Large intestine (tissue), 3 donors: ENCODE data around the gene CPSF4L. TPM values are rescaled to one million over a fixed set of nuclear protein-coding genes. Genes with fewer than 3 reads are reported as not detected.

ENCODE experiments used
- DNase-seq, 2 donors: peaks; one replicate each; pipeline versions ENCODE4 v3.0.0 to v3.0.0-alpha.2; 2013
- H3K27ac ChIP-seq: one replicate; pipeline ENCODE4 v1.5.1; 2013; ENCODE audit warnings: low read length
- H3K27me3 ChIP-seq: 2 replicates; pipeline ENCODE4 v1.6.1; 2013; ENCODE audit warnings: low read length; ENCODE audit not compliant: control insufficient read depth, insufficient read depth
- H3K36me3 ChIP-seq: 2 replicates; pipeline ENCODE4 v1.6.1; 2013; ENCODE audit warnings: low read length; ENCODE audit not compliant: control insufficient read depth, insufficient read depth
- H3K4me1 ChIP-seq: one replicate; pipeline ENCODE4 v1.6.1; 2013; ENCODE audit warnings: low read length; ENCODE audit not compliant: control insufficient read depth, insufficient read depth
- H3K4me3 ChIP-seq: one replicate; pipeline ENCODE4 v1.5.1; 2013; ENCODE audit warnings: low read length
- H3K9me3 ChIP-seq: one replicate; pipeline ENCODE4 v1.6.1; 2013; ENCODE audit warnings: mild to moderate bottlenecking, low read depth, low read length, moderate library complexity; ENCODE audit not compliant: control insufficient read depth
- WGBS: methylation state at CpG from one replicate; pipeline ENCODE4 v1.1.5; 2013; ENCODE audit warnings: low lambda C conversion rate; ENCODE audit not compliant: insufficient coverage; 5-methylcytosine and 5-hydroxymethylcytosine counted together
- polyA plus RNA-seq: library from polyadenylated mRNA; unstranded; fragments of 120-200 nt; gene quantifications from one replicate; pipeline ENCODE4 v1.2.1, GENCODE V29; 2013

Gene CPSF4L
- polyA plus RNA-seq, 1 donor = 0.21 TPM

DNA sequence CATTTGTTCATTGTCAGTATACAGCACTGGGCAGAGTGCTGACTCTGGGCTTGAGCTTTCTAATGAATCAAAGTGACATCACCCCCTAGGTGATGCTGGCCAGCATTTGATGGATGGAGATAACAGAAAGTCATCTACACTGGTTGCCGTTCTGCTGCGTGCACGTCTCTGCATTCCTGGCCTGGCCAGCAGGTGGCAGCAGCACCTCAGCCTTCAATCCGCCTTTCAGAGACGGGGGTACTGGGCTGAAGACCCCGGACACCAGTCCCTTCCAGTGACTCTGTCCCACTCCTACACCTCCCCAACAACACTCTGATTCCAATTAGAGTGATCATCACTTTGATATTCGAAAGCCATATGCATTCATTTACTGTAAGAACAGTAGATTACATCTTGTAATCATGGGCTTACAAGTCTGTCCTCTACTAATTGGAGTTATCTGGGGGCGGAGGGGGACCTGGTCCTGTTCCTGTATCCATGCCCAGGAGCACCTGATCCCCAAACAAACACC is 6.0 kb downstream of the CPSF4L start:
- Histone ChIP-seq H3K4me1 (no peaks in the 10 kb centered on the region), H3K27me3 (no peaks in the 10 kb centered on the region), H3K4me3 (no peak overlapping the region), H3K27ac (no peak overlapping the region), H3K36me3 (no peaks in the 10 kb centered on the region), H3K9me3 (no peaks in the 10 kb centered on the region)
- WGBS = no CpG with 5 or more reads among the region's 8 CpGs
- DNase-seq = peak in 1 of 2 donors; percentile 33

DNA sequence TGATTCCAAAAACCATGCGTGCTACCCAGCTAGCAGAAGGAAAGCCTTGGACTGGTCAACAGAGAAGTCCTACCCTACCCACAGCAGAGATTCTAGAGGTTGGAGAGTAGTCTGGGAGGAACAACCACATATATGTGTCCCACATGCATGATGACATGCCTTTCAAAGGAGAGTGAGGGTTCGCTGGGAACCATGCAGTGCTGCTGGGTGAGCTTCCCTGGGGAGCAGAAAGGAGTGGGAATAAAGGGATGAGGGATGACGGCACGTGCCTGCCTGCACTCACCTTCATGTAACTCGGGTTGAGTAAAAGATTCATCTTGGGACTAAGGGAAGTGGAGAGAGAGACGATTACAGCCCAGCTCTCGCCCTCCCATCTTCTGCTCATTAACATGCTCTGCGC is 9.8 kb downstream of the CPSF4L start:
- H3K36me3 ChIP-seq = peaks cover 7% of the 10 kb centered on the region

DNA sequence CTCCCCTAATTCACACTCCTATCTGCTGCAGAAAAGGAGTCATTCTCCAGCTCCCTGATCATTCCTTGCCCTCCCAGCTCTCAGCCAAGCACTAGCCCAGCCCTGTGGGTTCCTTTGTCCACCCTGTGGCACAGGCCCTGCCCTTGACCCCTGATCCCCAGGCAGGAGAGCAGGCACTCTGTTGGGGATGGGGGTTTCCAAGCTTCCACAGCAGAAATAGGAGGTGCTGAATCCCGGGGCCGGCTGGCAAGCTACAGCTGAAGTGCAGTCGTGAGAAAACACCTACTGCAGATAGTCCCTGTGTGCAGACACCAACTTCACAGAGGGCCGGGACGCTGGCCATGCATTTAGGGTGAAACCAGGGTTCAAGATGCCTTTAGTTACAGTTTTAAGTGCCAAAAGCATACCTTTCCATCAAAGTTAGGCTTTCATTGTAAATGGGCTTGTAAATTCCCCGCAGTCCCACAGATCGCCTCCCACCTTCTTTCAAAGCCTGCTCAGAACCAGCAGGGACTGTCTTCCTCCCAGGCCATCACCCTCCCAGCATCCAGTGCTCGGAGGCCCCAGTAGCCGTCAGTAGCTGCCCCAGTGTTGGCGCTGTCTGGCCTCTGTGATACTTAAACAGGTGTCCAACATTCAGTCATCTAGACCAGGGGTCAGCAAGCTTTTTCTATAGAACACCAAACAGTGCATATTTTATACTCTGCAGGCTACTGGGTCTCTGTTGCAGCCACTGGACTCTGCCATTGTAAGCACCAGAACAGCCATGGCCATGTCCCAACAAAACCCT is 10.6 kb downstream of the CPSF4L start:
- no peaks in the 10 kb centered on the region for H3K4me1 ChIP-seq
- no peak overlapping the region for H3K4me3 ChIP-seq
- H3K36me3 ChIP-seq = peaks cover 10% of the 10 kb centered on the region
- no peaks in the 10 kb centered on the region for H3K27me3 ChIP-seq
- H3K9me3 ChIP-seq = no peaks in the 10 kb centered on the region
- no peak overlapping the region for H3K27ac ChIP-seq
- no CpG with 5 or more reads among the region's 10 CpGs for WGBS
- DNase-seq = no peak

More for the DNA sequence above, 9.8 kb downstream of the CPSF4L start:
- Histone ChIP-seq H3K27ac (no peak overlapping the region), H3K9me3 (no peaks in the 10 kb centered on the region), H3K4me1 (no peaks in the 10 kb centered on the region), H3K4me3 (no peak overlapping the region), H3K27me3 (no peaks in the 10 kb centered on the region)
- no CpG with 5 or more reads among the region's 8 CpGs for WGBS
- no peak for DNase-seq

DNA sequence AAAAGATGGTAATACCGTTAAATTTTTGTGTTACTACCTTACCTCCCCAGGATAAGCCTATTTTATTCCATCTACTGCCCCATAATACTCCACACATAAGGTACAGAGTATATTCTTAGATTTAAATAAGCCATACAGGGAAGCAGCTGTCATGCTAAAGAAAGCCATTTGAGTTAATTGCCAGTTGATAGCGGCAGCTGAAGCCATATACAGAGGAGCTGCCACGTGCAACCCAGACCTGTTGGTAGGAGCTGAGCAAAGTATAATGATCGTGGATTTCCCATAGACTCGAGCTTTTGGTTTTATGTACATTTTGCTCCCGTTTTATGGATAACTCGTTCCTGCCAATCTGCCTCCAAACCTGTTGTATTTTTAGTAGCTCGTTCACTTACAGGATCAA is 12.0 kb downstream of the CPSF4L start:
- 78% methylated on average over 5 of the region's 8 CpGs for WGBS
- Histone ChIP-seq H3K4me3 (no peak overlapping the region), H3K36me3 (peaks cover 17% of the 10 kb centered on the region), H3K9me3 (no peaks in the 10 kb centered on the region), H3K4me1 (no peaks in the 10 kb centered on the region), H3K27me3 (no peaks in the 10 kb centered on the region), H3K27ac (no peak overlapping the region)
- no peak for DNase-seq

DNA sequence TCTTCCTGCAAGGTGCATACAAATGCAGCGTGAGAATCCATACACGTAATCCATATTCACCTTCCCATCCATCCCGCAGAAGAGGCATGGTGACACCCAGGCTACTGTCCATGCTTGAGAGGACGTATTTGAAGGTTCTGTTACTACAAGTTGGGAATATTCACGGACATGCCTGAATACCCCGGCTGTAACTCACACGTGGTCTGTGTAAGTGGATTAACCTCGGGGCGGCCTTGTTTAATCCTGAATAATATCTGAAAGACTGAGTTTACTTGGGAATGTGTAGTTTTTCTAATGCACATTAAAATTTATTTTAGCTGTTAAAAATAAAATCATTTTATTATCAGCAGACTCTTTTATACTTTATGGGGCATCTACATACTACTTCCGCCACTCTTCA is 13.1 kb downstream of the CPSF4L start:
- Histone ChIP-seq H3K36me3 (peaks cover 24% of the 10 kb centered on the region), H3K4me3 (no peak overlapping the region), H3K27ac (no peak overlapping the region), H3K27me3 (no peaks in the 10 kb centered on the region), H3K4me1 (no peaks in the 10 kb centered on the region), H3K9me3 (no peaks in the 10 kb centered on the region)
- no peak for DNase-seq
- whole genome bisulfite sequencing = 100% methylated on average over 1 of the region's 10 CpGs

DNA sequence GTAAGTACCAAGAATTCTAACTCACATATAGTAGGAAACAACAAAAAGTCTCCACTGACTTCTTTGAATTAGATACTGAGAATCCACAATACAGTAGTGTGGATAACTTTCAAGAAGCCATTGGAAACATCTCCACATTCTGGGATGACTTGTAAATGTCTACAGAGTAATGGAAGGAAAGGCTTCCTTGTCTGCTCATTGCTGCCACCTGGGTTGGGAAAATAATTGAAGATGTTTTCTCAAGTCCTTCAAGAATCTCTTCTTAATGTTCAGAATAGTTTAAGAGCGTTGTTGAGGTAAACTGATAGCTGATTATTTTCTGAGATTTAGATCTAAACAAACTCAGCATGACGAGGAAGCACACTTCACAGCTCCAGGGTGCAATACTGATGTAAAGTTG is 14.0 kb downstream of the CPSF4L start:
- Histone ChIP-seq H3K4me1 (no peaks in the 10 kb centered on the region), H3K4me3 (no peak overlapping the region), H3K9me3 (no peaks in the 10 kb centered on the region), H3K36me3 (peaks cover 26% of the 10 kb centered on the region), H3K27ac (no peak overlapping the region), H3K27me3 (no peaks in the 10 kb centered on the region)
- no peak for DNase-seq
- WGBS = 100% methylated on average over 1 of the region's 2 CpGs

DNA sequence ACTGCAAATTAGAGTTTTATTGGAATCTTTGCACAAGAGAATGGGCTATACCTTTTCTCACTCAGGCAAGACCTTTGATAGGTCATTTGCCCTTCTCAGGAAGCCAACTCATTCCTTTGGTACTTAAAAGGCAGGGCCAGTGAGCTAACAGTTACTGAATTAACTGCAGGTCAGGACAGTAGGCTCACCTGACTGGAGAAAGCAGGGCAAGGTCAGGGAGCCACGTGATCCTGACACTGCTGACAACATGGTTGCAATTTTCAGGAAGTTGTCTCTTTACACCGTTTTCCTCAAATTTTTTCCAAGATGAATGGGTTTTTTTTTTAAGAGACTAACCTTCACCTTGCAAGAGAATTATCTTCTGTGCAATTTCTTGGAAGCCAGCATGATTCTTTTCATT is 21.1 kb downstream of the CPSF4L start:
- DNase-seq = peak in 1 of 2 donors; percentile 29
- no CpG with 5 or more reads among the region's 2 CpGs for WGBS
- Histone ChIP-seq H3K27me3 (no peaks in the 10 kb centered on the region), H3K27ac (no peak overlapping the region), H3K4me1 (peaks cover 4% of the 10 kb centered on the region), H3K9me3 (no peaks in the 10 kb centered on the region), H3K36me3 (peaks cover 45% of the 10 kb centered on the region), H3K4me3 (no peak overlapping the region)

DNA sequence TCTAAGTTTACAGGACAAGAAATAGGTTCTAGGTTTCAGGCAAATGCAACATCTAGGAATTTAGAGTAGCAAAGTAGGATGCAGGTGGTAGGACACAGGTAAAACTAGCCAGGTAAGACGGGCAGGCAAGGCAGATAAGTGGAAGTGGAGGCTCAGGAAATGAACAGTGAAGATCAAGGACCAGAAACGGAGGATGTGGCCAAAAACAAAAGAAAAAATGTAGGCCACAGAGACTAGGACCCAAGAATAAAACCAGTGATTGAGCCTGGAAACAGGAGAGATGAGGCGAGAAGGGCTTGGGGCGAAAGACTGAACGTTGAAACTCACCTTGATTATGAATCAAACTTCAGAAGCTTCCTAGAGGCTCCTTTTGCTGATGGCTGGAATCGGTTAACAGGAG is 24.0 kb downstream of the CPSF4L start:
- 72% methylated on average over 2 of the region's 6 CpGs for WGBS
- Histone ChIP-seq H3K9me3 (no peaks in the 10 kb centered on the region), H3K36me3 (peaks cover 32% of the 10 kb centered on the region), H3K27ac (no peak overlapping the region), H3K4me1 (peaks cover 17% of the 10 kb centered on the region), H3K27me3 (no peaks in the 10 kb centered on the region), H3K4me3 (no peak overlapping the region)
- no peak for DNase-seq

DNA sequence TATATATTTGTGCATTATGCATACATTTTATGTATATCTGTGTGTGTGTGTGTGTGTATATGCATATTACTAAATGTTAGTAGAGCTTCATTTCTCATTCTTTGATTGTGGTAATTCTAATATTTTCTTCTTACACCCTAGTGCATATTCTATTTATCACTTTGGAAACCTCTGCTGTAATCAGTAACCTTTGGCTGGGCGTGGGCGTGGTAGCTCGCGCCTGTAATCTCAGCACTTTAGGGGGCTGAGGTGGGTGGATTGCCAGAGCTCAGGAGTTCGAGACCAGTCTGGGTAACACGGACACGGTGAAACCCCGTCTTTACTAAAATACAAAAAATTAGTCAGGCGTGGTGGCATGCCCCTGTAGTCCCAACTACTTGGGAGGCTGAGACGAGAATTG is 26.9 kb downstream of the CPSF4L start:
- no CpG with 5 or more reads among the region's 10 CpGs for WGBS

DNA sequence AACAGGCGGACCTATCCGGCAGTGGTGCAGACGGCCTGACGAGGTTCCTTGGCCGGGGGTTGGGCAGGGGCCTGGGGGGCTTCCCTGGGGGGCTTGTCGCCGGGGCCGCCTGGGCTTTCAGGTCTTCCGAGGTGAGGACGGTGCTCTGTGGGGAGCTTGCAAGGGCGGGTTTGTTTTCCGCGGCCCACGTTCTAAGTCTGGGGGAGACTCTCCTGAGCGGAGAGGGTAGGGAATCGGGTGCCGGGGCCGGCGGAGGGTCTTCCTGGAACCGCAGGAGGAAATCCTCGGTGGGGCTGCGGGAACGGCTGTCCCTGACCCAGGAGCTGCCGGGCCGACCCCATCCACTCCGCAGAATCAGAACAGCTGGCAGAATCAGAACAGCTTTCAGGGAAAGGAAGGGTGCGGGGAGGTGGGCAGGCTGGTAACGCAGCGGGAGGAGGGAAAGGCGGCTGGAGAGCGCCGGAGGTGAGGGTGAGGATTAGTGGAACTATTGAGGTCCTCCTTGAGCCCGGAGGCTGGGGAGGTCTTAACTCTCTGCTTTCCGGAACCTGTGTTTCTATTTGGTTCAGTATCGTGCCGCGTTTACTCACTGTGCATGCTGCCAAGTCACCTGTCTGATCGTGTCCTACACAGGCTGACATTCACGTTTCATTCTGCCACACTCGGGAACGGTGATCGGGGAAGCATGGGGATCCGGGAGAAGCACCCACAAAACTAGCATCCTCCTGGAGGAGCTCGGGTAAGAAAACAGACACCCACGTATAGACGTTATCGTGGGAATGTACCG is 28.9 kb downstream of the CPSF4L start:
- Histone ChIP-seq H3K4me1 (peaks cover 18% of the 10 kb centered on the region), H3K27me3 (no peaks in the 10 kb centered on the region), H3K36me3 (peaks cover 18% of the 10 kb centered on the region), H3K4me3 (peak overlapping the region; percentile 99), H3K27ac (peak overlapping the region; percentile 67), H3K9me3 (no peaks in the 10 kb centered on the region)
- WGBS = 0% methylated on average over 2 of the region's 48 CpGs
- DNase-seq = peak; percentile 19 to 74

More for the DNA sequence above, 26.9 kb downstream of the CPSF4L start:
- Histone ChIP-seq H3K36me3 (peaks cover 24% of the 10 kb centered on the region), H3K4me3 (no peak overlapping the region), H3K9me3 (no peaks in the 10 kb centered on the region), H3K27ac (peak overlapping the region; percentile 31), H3K27me3 (no peaks in the 10 kb centered on the region), H3K4me1 (peaks cover 18% of the 10 kb centered on the region)
- peak; percentile 45 to 74 for DNase-seq
